GM10847 (cell line): ENCODE measurements around the gene STK33.

Source experiments
- POLR2A ChIP-seq: IDR thresholded peaks from 2 replicates; pipeline ENCODE4 v1.6.1; 2011; ENCODE audit not compliant: insufficient read length; ENCODE audit errors: extremely low read depth

STK33 gene

DNA sequence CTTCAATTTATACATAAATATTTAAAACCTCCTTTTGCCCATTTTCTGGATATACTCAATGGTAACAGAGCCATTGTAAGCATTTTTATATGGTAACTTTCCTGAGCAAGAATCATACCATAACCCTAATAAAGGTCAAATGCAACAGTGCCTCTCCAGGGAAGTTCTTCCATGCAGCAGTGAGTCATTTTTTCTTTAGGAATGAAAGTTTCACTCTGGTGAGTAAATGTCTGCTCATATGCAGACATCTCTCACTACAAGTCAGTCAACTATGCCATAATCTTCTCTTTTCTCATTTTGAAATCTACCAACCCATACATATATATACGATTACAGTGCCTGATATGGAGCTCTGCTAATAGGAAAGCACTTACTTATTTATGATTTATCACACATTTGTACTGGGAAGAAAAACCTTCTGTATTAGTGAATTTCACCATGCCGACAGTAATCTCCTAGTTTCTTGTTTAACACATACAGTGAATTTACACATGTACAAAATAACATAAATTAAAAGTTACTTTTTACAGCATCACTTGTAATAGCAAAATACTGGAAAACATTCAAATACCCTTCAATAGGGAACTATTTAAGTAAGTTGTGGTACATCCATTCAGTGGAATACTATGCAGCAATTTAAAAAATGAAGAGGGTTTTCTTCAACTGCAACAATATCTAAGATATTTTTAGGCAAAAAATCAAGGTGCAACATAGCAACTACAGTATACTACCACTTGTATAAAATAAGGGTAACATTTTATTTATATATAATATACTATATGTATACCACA, 16.0 kb downstream of the STK33 start:
- no peak for TF ChIP-seq POLR2A

DNA sequence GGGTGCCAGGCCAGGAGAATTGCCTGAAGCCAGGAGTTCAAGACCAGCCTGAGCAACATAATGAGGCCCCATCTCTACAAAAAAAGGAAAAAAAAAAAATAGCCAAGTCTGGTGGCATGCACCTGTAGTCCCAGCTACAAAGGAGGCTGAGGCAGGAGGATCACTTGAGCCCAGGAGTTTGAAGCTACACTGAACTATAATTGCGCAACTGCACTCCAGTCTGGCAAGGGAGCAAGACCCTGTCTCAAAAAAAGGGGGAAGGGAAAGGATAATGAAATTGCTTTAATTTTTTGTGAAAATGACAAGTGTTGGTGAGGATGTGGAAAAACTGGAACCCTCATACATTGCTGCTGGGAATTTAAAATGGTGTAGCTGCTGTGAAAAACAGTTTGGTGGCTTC, 19.2 kb downstream of the STK33 start:
- no peak for TF ChIP-seq POLR2A

DNA sequence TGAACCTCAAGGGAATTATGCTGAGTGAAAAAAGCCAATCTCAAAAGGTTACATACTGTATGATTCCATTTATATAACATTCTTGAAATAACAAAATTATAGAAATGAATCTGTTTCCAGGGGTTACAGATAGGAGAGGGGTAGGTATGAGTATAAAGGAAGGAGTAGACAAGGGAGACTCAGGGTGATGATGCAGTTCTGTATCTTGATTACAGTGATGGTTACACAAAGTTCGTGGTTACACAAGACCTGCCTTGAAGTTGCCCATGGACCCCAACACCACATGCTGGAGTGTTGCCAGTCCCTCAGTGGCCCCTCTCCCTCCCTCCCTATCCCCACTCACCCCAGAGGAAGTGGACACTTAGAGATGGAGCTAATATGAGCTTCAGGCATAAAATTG, 20.3 kb downstream of the STK33 start:
- TF ChIP-seq POLR2A: no peak

DNA sequence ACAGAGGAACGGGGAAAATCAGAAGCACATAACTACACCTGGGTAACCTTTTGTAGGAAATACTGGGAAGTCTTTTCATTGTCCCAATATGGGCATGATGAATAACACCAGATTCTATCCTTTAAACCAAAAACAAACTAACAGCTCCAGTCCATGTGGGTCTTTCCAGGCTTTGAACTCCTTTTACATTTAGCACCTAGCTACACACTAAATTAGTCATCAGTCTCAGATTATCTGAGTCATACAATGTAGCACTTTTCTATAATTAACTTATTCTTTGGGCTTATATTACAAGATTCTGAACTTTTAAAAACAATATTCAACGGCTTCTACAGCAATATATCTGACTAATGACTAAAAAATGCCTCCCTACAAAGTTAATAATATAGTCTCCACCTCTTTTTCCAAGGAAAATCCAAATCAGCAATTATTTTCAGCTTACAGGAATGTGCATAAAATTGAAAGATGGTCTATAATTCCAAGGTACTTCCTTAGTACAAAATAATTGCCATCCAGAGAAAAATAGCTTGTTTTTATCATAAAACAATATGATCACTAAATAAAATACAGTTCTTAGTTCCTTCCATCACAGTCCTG, 26.3 kb downstream of the STK33 start:
- TF ChIP-seq POLR2A: no peak

DNA sequence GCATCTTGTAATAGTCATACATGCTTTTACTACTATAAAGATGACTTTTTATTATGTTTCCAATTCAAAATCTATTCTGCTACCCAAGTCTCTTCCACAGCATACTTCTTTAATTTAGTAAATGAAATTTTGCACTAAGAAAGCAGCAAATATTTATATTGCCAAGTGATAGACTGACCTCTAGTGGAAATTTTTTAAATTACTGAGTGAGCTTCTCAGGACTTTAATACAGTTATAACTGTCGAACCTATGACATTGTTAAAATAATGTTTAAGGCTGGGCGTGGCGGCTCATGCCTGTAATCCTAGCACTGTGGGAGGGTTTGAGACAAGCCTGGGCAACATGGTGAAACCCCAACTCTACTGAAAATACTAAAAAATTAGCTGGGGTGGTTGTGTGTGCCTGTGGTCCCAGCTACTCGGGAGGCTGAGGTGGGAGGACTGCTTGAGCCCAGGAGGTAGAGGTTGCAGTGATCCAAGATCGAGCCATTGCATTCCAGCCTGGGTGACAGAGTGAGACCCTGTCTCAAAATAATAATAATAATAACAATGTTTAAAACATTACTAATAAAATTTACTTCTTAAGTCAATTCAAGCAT, 27.3 kb downstream of the STK33 start:
- no peak for TF ChIP-seq POLR2A

DNA sequence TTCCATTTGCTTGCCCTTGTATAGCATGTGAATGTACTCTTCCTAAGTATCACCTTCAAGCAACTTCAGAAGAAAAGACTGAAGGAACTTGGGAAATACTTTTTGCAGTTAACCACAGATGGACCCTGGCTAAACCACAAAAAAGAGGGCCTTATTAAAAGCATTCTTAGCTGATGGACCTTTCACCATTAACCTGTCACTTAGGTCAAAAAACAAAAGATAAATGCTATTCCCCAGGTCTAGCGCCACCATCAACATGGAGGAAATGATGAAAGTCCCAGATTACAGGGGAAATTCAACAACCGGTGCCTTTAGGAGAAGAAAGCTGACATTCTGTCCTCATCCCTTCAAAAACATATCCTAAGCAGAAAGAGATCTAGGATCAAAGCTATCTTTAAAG, 29.5 kb downstream of the STK33 start:
- no peak for TF ChIP-seq POLR2A

DNA sequence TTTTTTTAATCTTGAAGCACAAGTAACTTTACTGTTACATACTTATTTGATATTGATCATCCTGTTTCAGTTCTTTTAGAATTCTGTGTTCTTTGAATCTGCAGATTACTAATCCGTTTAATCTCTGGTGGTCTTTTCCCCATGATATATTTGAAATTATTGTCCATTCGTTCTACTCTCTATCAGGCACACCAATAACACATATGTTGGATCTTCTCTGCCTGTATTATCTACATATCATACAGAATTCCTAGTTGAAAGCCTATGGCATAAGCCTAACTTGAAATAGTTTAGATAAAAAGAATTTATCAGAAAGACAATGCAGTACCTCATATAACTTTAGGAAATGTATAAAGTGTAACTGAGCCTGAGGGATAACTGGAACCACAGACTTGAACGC, 32.6 kb downstream of the STK33 start:
- TF ChIP-seq POLR2A: no peak

DNA sequence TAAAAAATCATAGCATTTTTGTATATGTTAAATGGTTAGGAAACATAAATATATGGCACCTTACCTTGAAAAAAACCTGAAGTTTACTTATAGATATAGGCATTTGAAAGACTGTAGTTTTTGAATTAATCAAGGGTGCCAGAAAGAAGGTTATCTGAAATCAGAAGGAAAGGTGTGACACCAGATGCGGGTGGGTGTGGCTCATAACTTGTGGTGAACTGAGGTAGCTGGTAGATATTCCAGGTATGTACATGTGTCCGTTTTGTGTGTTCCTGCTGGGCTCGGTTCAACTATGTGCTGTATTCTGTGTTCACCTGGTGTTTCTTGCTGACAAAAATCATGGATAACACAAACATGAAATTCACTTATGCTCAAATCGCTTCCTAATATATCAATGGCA, 35.6 kb downstream of the STK33 start:
- TF ChIP-seq POLR2A: no peak

DNA sequence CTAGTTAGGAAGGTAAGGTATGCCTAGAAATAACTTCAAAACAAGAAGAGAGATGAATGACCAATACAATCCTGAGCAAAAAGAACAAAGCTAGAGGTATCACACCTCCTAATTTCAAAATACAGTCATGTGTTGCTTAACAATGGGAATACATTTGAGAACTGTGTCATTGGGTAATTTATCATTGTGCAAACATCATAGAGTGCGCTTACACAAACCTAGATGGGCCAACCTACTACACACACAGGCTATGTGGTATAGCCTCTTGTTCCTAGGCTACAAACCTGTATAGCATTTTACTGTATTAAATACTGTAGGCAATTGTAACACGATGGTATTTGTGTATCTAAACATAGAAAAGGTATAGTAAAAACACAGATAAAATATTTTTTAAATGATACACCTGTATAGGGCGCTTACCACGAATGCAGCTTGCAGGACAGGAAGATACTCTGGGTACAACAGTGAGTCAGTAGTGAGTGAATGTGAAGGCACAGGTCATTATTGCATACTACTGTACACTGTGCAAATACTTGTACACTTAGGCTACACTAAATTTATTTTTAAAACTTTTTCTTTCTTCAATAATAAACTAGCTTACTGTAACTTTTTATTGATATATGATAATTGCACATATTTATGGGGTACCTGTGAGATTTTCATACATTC, 48.2 kb downstream of the STK33 start:
- TF ChIP-seq POLR2A: no peak

DNA sequence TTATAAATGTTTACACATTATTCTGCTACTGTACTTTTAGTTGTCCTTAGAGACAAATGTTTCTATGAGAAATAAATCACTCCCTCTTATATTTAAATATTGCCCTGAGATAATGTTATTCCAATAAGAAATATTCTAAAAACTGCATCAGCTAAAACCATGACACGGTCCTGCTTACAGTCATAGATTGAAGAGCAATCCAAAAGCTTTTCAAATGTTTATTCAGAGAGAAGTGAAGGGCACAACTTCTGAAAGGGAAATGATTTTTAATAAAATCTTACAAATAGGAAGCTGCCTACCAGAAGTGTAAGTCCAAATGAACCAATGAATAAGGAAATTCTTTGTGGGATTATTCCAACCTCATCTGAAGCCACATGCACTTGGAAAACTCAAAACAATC, 49.2 kb downstream of the STK33 start:
- TF ChIP-seq POLR2A: no peak

DNA sequence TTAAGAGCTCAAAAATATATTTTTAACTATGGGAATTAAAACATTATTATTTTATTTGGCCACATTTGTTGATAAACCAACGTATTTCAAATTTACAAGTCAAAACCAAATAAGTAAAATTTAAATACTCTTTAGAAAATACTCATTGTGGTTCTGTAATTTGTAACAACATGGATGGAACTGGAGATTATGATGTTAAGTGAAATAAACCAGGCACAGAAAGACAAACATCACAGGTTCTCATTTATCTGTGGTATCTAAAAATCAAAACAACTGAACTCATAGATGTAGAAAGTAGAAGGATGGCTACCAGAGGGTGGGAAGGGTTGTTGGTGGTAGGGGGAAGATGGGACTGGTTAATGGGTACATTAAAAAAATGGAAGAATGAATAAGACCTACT, 50.8 kb downstream of the STK33 start:
- TF ChIP-seq POLR2A: no peak

DNA sequence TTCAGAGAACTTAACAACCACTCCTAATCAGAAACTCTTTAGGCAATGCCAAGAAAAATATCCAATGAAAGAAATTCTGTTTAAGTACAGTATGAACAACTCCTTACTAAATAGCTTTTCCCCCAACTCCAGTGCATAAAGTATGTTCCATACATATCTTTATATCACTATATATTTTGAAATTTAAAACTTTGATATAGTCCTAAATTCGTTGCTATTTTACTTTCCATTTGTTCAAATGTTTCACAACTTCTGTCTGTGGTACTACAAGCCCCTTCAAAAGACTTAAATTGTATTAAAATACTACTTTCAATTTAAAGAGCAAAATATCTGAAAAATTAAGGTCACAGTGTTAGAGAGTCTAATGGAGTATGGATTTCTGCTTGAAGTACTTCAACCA, 52.6 kb downstream of the STK33 start:
- TF ChIP-seq POLR2A: no peak

DNA sequence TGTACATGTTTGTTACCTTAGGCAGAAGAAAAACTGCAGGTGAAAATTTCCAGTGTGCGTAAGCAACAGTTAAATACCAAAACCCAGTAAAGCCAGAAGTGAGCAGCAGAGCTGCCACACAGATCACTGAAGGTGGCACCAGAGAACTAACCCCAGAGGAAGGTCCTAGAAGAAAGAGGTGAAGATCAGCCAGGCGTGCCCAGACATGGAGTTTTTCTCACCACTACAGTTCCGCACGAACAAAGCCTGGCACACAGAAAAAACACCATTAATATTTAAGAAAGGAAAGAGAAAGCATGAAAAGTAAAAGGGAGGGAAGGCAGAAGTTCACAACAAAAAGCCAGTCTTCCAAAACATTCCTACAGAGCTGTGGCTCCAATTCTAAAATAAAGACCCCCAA, 60.7 kb downstream of the STK33 start:
- TF ChIP-seq POLR2A: no peak

DNA sequence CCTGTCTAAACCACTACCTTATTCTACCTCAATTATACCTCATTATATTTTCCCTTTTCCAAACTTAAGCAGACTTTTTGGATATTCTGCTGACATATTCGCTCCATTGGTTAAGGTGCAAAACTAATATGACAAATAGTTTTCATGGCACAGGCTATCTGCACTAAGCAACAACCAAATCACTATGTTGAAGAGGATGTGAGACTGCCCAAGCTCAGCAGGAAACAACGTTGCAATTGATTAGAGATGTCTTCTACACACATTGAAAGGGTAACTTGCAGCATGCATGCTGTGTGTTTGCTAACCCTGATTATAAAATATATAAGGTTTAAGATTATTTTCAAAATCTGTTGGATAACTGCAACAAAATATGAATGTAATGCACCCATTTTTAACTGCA, 61.6 kb downstream of the STK33 start:
- TF ChIP-seq POLR2A: no peak

DNA sequence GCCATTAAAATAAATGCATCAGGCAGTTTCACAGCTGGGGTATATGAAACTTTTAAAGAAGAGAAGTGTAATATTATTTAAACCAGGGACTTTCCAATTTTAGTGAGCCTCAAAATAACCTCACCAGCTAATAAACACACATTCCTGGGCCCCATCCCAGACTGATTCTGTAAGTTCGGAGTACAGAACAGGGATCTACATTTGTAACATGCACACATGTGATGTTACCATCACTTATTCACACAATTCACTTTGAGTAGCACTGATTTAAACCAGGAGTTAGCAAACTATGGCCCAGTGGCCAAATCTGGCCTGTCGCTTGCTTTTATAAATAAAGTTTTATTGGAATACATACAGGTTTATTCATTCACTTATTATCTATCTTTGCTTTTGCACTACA, 62.0 kb downstream of the STK33 start:
- TF ChIP-seq POLR2A: no peak

DNA sequence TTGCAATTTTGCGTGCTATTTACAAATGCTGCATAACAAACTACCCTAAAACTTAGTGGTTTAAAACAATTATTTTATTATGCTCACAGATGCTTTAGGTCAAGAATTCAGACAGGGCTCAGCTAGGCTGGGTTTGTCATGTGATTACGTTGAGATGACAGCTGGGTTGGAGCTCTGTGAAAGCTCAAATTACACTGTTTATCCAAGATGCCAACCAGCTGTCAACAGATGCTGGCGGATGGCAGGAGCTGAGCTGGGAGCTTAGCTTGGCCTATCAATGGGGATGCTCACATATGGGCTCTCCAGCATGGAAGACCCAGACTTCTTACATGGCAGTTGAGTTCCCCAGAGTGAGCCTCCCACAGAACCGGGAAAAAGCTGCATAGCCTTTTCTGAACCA, 62.7 kb downstream of the STK33 start:
- no peak for TF ChIP-seq POLR2A
